Measurements from ENCODE around the gene PLA2G15. TPM values are rescaled to one million over a fixed set of nuclear protein-coding genes. Genes with fewer than 3 reads are reported as not detected.

PLA2G15 gene
- total and polyA plus RNA-seq, 2 of the 13 experiments (the other 11 are each of a cell fraction or from before 2014, with no cell fraction given), result 14.4 to 23.7 TPM

- TF ChIP-seq ZBTB44 (CRISPR knock-in tag; IDR thresholded peaks at IDR 0.05), result no peak
- no peak for TF ChIP-seq ATF1 (CRISPR knock-in tag; IDR thresholded peaks at IDR 0.05)
- peak; percentile 90; the same call in 1 of the 2 replicates for TF ChIP-seq KLF12 (CRISPR knock-in tag; IDR thresholded peaks at IDR 0.05; ENCODE audit: borderline replicate concordance)
- no peak for TF ChIP-seq ZBTB33 (CRISPR knock-in tag; IDR thresholded peaks at IDR 0.05)
- TF ChIP-seq, protein P1, sequence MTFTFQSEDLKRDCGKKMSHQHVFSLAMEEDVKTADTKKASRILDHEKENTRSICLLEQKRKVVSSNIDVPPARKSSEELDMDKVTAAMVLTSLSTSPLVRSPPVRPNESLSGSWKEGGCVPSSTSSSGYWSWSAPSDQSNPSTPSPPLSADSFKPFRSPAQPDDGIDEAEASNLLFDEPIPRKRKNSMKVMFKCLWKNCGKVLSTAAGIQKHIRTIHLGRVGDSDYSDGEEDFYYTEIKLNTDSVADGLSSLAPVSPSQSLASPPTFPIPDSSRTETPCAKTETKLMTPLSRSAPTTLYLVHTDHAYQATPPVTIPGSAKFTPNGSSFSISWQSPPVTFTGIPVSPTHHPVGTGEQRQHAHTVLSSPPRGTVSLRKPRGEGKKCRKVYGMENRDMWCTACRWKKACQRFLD (CRISPR knock-in tag; IDR thresholded peaks at IDR 0.05; ENCODE audit: borderline replicate concordance), result no peak; the same call in 1 of the 2 replicates
- TF ChIP-seq STAT5B (CRISPR knock-in tag; IDR thresholded peaks at IDR 0.05), result no peak
- TF ChIP-seq MIER3 (CRISPR knock-in tag; IDR thresholded peaks at IDR 0.05; ENCODE audit: borderline replicate concordance), result no peak
- TF ChIP-seq HNRNPK (IDR thresholded peaks at IDR 0.05; ENCODE audit: low read depth, low read length, poor library complexity, severe bottlenecking), result no peak
- TF ChIP-seq, protein P2, sequence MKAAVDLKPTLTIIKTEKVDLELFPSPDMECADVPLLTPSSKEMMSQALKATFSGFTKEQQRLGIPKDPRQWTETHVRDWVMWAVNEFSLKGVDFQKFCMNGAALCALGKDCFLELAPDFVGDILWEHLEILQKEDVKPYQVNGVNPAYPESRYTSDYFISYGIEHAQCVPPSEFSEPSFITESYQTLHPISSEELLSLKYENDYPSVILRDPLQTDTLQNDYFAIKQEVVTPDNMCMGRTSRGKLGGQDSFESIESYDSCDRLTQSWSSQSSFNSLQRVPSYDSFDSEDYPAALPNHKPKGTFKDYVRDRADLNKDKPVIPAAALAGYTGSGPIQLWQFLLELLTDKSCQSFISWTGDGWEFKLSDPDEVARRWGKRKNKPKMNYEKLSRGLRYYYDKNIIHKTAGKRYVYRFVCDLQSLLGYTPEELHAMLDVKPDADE (CRISPR knock-in tag; IDR thresholded peaks at IDR 0.05), result peak; percentile 88; the same call in 1 of the 2 replicates
- 0 out of 2 replicates have a peak, but pooled peaks have one; percentile 21 for TF ChIP-seq HMG20A (CRISPR knock-in tag; IDR thresholded peaks at IDR 0.05; ENCODE audit: borderline replicate concordance)
- peak; percentile 35; the same call in 1 of the 2 replicates for TF ChIP-seq TFAP4 (IDR thresholded peaks at IDR 0.05; ENCODE audit: borderline replicate concordance, low read depth)
- 0 out of 2 replicates have a peak, but pooled peaks have one; percentile 15 for TF ChIP-seq GZF1 (CRISPR knock-in tag; IDR thresholded peaks at IDR 0.05)
- TF ChIP-seq RELA (CRISPR knock-in tag; IDR thresholded peaks at IDR 0.05), result peak; percentile 31; the same call in 1 of the 2 replicates
- peak; percentile 70; the same call in 1 of the 2 replicates for TF ChIP-seq ZBED4 (CRISPR knock-in tag; IDR thresholded peaks at IDR 0.05; ENCODE audit: borderline replicate concordance)
- TF ChIP-seq FOXO1 (CRISPR knock-in tag; IDR thresholded peaks at IDR 0.05), result no peak; the same call in 1 of the 2 replicates
- 0 out of 2 replicates have a peak, but pooled peaks have one; percentile 22 for TF ChIP-seq BCL6 (CRISPR knock-in tag; IDR thresholded peaks at IDR 0.05)
- TF ChIP-seq MIER2 (CRISPR knock-in tag; IDR thresholded peaks at IDR 0.05), result no peak
- peak; percentile 30; the same call in 1 of the 2 replicates for TF ChIP-seq ZNF570 (CRISPR knock-in tag; IDR thresholded peaks at IDR 0.05; ENCODE audit: borderline replicate concordance)
Measured at GRCh38 chr16:68236137-68236825, 8.9 kb upstream of the PLA2G15 start (continued).

Measured in HepG2 (cell line).